Muscle of leg (tissue), 11 donors: Measurements from ENCODE around the gene ISG20L2. TPM values are rescaled to one million over a fixed set of nuclear protein-coding genes. Genes with fewer than 3 reads are reported as not detected.

Experiments used
- DNase-seq: peaks from one replicate; pipeline ENCODE4 v3.0.0; 2013
- H3K27ac ChIP-seq: one replicate; pipeline ENCODE4 v1.5.1; 2013; ENCODE audit warnings: mild to moderate bottlenecking, low read length, control low read depth
- H3K27me3 ChIP-seq: one replicate; pipeline ENCODE4 v1.6.1; 2013; ENCODE audit warnings: low read length; ENCODE audit not compliant: control insufficient read depth, insufficient read depth
- H3K36me3 ChIP-seq: one replicate; pipeline ENCODE4 v1.6.1; 2013; ENCODE audit warnings: low read length; ENCODE audit not compliant: control insufficient read depth, insufficient read depth
- H3K4me1 ChIP-seq: one replicate; pipeline ENCODE4 v1.6.1; 2013; ENCODE audit warnings: low read length; ENCODE audit not compliant: control insufficient read depth, insufficient read depth
- H3K4me3 ChIP-seq: one replicate; pipeline ENCODE4 v1.5.1; 2013; ENCODE audit warnings: low read length, control low read depth
- H3K9me3 ChIP-seq: replicated peaks from 2 replicates; pipeline ENCODE4 v1.6.1; 2013; ENCODE audit warnings: low read depth, low read length; ENCODE audit not compliant: control insufficient read depth
- WGBS: methylation state at CpG from one replicate; pipeline ENCODE4 v1.1.5; 2013; ENCODE audit warnings: missing lambda C conversion rate; ENCODE audit not compliant: insufficient coverage; 5-methylcytosine and 5-hydroxymethylcytosine counted together
- polyA plus RNA-seq, 8 donors: library from polyadenylated mRNA; unstranded; fragments of 120-200 nt; gene quantifications; one replicate each; pipeline versions ENCODE4 v1.2.1 to v1.2.3, GENCODE V29; 2013; ENCODE audit warnings: inconsistent platforms in 1 of 8, low replicate concordance in 1 of 8; ENCODE audit not compliant: insufficient read length in 8 of 8, insufficient read depth in 1 of 8
- total RNA-seq: library from RNA; stranded (reverse); fragments of 120-200 nt; gene quantifications from one replicate; pipeline ENCODE4 v1.2.4, GENCODE V29; 2013

The ISG20L2 gene
- total and polyA plus RNA-seq, 9 donors = 14.0 to 29.4 (median 24.3) TPM

GRCh38 chr1:156698995-156699394 is 29.6 kb downstream of the ISG20L2 start:
- DNase-seq = no peak
- Histone ChIP-seq H3K27ac (no peak overlapping the region), H3K4me1 (peaks cover 28% of the 10 kb centered on the region), H3K36me3 (peaks cover 28% of the 10 kb centered on the region), H3K27me3 (peaks cover 16% of the 10 kb centered on the region), H3K9me3 (no peaks in the 10 kb centered on the region), H3K4me3 (no peak overlapping the region)
- whole genome bisulfite sequencing = 70% methylated on average over 1 of the region's 1 CpG

GRCh38 chr1:156697481-156697880 is 31.1 kb downstream of the ISG20L2 start:
- H3K27me3 ChIP-seq = peaks cover 10% of the 10 kb centered on the region
- H3K4me1 ChIP-seq = peaks cover 29% of the 10 kb centered on the region
- no peak for DNase-seq
- no peaks in the 10 kb centered on the region for H3K9me3 ChIP-seq
- no peak overlapping the region for H3K27ac ChIP-seq
- WGBS = 71% methylated on average over 6 of the region's 8 CpGs
- H3K36me3 ChIP-seq = peaks cover 28% of the 10 kb centered on the region
- no peak overlapping the region for H3K4me3 ChIP-seq

GRCh38 chr1:156696755-156697154 is 31.8 kb downstream of the ISG20L2 start:
- DNase-seq = no peak
- no peaks in the 10 kb centered on the region for H3K9me3 ChIP-seq
- no peak overlapping the region for H3K27ac ChIP-seq
- H3K36me3 ChIP-seq = peaks cover 28% of the 10 kb centered on the region
- H3K4me1 ChIP-seq = peaks cover 34% of the 10 kb centered on the region
- peaks cover 17% of the 10 kb centered on the region for H3K27me3 ChIP-seq
- H3K4me3 ChIP-seq = no peak overlapping the region
- 78% methylated on average over 8 of the region's 8 CpGs for WGBS

- 72% methylated on average over 3 of the region's 5 CpGs for WGBS
- Histone ChIP-seq H3K27ac (peak overlapping the region; percentile 9), H3K4me3 (no peak overlapping the region), H3K4me1 (peaks cover 51% of the 10 kb centered on the region), H3K27me3 (peaks cover 25% of the 10 kb centered on the region), H3K9me3 (no peaks in the 10 kb centered on the region), H3K36me3 (peaks cover 14% of the 10 kb centered on the region)
- DNase-seq = no peak
Observed at GRCh38 chr1:156694690-156694962, 33.9 kb downstream of the ISG20L2 start.

- peaks cover 27% of the 10 kb centered on the region for H3K27me3 ChIP-seq
- DNase-seq = peak; percentile 36
- H3K4me1 ChIP-seq = peaks cover 56% of the 10 kb centered on the region
Observed at GRCh38 chr1:156693848-156694689, 34.5 kb downstream of the ISG20L2 start.

DNA sequence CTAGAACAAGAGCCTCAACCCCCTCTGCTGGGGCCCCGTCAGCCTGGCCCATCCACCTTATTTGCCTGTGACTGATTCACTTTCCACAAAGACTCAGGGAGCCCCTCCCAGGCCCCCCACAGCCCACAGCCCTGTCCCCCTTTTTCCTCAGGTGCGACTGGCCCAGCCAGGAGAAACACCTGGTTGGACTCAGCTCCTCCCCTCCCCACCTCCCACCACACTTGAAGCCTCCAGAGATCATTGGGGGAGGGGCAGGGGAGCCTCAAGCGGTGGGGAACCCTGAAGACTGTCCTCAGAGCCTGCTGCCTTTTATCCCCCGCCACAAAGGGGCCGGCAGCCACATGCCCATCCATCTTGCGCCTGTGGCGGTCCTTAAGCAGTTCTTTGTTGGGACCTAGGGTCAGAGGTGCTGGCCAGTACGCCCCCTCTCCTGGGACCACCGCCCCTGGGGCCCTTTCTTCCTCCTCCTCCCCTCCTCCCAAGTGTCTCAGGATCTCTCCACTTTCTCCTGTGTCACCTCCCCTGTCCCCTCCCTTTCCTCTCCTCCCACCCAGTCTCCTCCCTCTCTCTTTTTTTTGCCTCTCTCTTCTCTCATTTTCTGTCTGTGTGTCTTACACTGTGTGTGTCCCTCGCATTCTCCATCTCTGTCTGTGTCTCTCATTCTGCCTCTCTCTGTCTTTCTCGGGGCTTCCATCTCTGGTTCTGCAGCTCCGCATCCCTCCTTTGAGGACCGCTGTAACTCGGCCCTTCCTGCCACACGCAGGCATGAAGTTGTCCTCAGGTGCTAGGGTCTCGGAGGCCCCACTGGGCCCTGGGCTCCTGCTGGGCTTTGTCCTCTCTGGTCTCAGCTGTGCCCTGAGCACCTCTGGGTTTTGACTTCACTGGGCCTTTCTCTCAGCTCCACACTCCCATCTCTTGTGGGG is 35.4 kb downstream of the ISG20L2 start:
- H3K9me3 ChIP-seq = no peaks in the 10 kb centered on the region
- peak overlapping the region; percentile 55 for H3K27ac ChIP-seq
- H3K4me1 ChIP-seq = peaks cover 58% of the 10 kb centered on the region
- H3K27me3 ChIP-seq = peaks cover 27% of the 10 kb centered on the region
- no peak overlapping the region for H3K4me3 ChIP-seq
- peak; percentile 62 for DNase-seq
- 23% methylated on average over 7 of the region's 16 CpGs for WGBS
- H3K36me3 ChIP-seq = peaks cover 4% of the 10 kb centered on the region

More at GRCh38 chr1:156693848-156694689, 34.5 kb downstream of the ISG20L2 start:
- 30% methylated on average over 8 of the region's 12 CpGs for WGBS
- peaks cover 10% of the 10 kb centered on the region for H3K36me3 ChIP-seq
- no peaks in the 10 kb centered on the region for H3K9me3 ChIP-seq
- peak overlapping the region; percentile 9 for H3K27ac ChIP-seq
- H3K4me3 ChIP-seq = no peak overlapping the region

GRCh38 chr1:156692441-156692924 is 36.1 kb downstream of the ISG20L2 start:
- Histone ChIP-seq H3K27me3 (peaks cover 27% of the 10 kb centered on the region), H3K4me3 (no peak overlapping the region), H3K9me3 (no peaks in the 10 kb centered on the region), H3K27ac (peak overlapping the region; percentile 84), H3K36me3 (no peaks in the 10 kb centered on the region), H3K4me1 (peaks cover 58% of the 10 kb centered on the region)
- DNase-seq = no peak
- WGBS = 10% methylated on average over 10 of the region's 13 CpGs

GRCh38 chr1:156691665-156692440 is 36.7 kb downstream of the ISG20L2 start:
- Histone ChIP-seq H3K9me3 (no peaks in the 10 kb centered on the region), H3K36me3 (no peaks in the 10 kb centered on the region), H3K4me3 (no peak overlapping the region), H3K27me3 (peaks cover 27% of the 10 kb centered on the region), H3K27ac (peak overlapping the region; percentile 84), H3K4me1 (peaks cover 58% of the 10 kb centered on the region)
- peak; percentile 56 for DNase-seq
- WGBS = 12% methylated on average over 15 of the region's 20 CpGs

GRCh38 chr1:156691191-156691590 is 37.4 kb downstream of the ISG20L2 start:
- H3K27me3 ChIP-seq = peaks cover 27% of the 10 kb centered on the region
- H3K27ac ChIP-seq = peak overlapping the region; percentile 84
- H3K36me3 ChIP-seq = no peaks in the 10 kb centered on the region
- no peaks in the 10 kb centered on the region for H3K9me3 ChIP-seq
- WGBS = 64% methylated on average over 2 of the region's 10 CpGs
- H3K4me1 ChIP-seq = peaks cover 58% of the 10 kb centered on the region
- no peak overlapping the region for H3K4me3 ChIP-seq
- DNase-seq = no peak
